ENCODE measurements around the gene TXNDC16. TPM values are rescaled to one million over a fixed set of nuclear protein-coding genes. Genes with fewer than 3 reads are reported as not detected.

Gene TXNDC16
- total RNA-seq, 3 donors from 2014 or later, result 1.5 to 2.7 (median 2.4) TPM

DNA sequence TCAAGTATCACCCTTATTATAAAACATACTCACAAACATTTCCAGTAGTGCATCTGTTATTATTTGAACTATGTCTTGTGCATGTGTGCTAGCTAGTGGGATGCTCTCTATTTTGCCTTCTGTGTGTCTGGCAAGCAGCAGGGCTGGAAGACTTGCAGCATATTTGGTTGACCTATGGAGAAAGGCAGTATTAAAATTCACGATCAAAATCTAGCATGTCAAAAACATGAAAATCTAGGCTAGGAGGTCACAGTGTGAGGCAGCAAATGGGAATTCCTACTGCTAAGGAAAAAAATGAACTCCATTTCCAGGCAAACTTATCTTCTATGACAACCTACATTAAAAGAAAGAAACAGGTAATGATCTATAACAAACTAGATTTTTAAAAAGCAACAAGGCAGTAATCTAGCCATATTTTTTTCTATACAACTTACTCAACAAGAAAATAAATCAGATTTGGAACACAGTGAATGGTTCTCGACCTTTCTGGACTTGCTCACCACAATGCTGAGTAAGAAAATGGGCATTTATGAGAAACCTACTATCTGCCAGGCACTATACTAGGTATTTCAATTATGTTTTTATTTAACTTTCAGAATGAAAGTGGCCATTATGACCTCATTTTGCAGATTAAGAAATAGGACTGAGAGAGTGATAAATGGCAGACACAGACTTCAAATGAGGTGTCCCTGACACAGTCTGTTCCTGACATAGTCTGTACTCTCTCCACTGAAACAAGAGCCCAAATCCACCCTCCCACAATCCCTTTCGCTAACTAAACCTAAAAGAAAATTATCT lies 96.8 kb downstream of the TXNDC16 start:
- peaks cover 7% of the 10 kb centered on the region for H3K4me1 Mint-ChIP-seq (ENCODE audit: low read depth)
- DNase-seq (no peak), ATAC-seq (no peak)
- no peak overlapping the region for H3K4me3 Mint-ChIP-seq
- peaks cover 32% of the 10 kb centered on the region for H3K36me3 Mint-ChIP-seq (ENCODE audit: insufficient read depth)
- no peaks in the 10 kb centered on the region for H3K27me3 Mint-ChIP-seq (ENCODE audit: low read depth)
- no peaks in the 10 kb centered on the region for H3K9me3 Mint-ChIP-seq

- H3K36me3 Mint-ChIP-seq (ENCODE audit: insufficient read depth), result peaks cover 44% of the 10 kb centered on the region
- H3K27me3 Mint-ChIP-seq (ENCODE audit: low read depth), result no peaks in the 10 kb centered on the region
- DNase-seq (no peak), ATAC-seq (no peak)
- no peak overlapping the region for H3K4me3 Mint-ChIP-seq
- H3K4me1 Mint-ChIP-seq (ENCODE audit: low read depth), result no peaks in the 10 kb centered on the region
- peaks cover 23% of the 10 kb centered on the region for H3K9me3 Mint-ChIP-seq
Observed at GRCh38 chr14:52447236-52447635, 105.1 kb downstream of the TXNDC16 start.

GRCh38 chr14:52446355-52446754 lies 106.0 kb downstream of the TXNDC16 start:
- peaks cover 23% of the 10 kb centered on the region for H3K9me3 Mint-ChIP-seq
- no peaks in the 10 kb centered on the region for H3K27me3 Mint-ChIP-seq (ENCODE audit: low read depth)
- no peak for ATAC-seq
- no peaks in the 10 kb centered on the region for H3K4me1 Mint-ChIP-seq (ENCODE audit: low read depth)
- peaks cover 40% of the 10 kb centered on the region for H3K36me3 Mint-ChIP-seq (ENCODE audit: insufficient read depth)
- H3K4me3 Mint-ChIP-seq, result no peak overlapping the region
- DNase-seq, result no peak

DNA sequence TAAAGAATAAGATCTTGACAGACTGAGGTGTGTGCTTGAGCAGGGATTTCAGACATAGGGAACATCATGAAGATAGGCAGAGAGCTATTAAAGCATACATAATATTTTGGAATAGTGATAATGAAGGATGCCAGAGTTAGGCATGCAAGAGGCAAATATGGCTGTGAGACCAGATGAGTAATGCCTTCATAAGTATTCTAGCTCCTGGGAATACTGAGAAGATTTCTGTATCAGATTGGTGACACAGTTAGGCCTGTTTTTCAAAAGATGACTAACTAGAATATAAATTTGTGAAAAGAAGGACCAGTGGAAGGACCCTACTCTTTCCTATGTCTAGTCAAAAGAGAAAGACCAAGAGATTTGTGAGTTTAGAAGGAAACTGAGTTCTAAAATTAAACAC lies 108.8 kb downstream of the TXNDC16 start:
- peaks cover 21% of the 10 kb centered on the region for H3K36me3 Mint-ChIP-seq (ENCODE audit: insufficient read depth)
- DNase-seq, result no peak
- no peaks in the 10 kb centered on the region for H3K27me3 Mint-ChIP-seq (ENCODE audit: low read depth)
- H3K9me3 Mint-ChIP-seq, result peaks cover 8% of the 10 kb centered on the region
- H3K4me1 Mint-ChIP-seq (ENCODE audit: low read depth), result no peaks in the 10 kb centered on the region
- no peak for ATAC-seq
- no peak overlapping the region for H3K4me3 Mint-ChIP-seq

DNA sequence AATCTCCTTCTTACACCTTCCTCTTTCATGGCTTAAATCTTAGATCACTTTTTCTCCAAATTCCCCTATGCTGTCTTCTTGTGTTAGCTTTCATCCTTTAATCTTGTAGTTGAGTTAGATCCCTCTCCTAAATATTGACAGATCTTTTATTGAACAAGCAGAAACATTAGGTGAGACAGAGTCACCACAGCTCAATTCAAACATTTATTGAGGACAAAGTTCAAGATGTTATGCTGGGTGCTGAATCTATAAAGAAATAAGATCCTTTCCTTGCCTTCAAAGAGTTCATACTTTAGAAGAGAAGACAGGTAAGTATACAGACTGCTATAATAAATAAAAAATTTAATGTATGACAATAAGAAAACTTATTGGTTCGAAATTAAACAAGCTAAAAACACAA lies 109.7 kb downstream of the TXNDC16 start:
- no peak overlapping the region for H3K4me3 Mint-ChIP-seq
- H3K4me1 Mint-ChIP-seq (ENCODE audit: low read depth), result no peaks in the 10 kb centered on the region
- DNase-seq (no peak), ATAC-seq (no peak)
- H3K9me3 Mint-ChIP-seq, result peaks cover 2% of the 10 kb centered on the region
- no peaks in the 10 kb centered on the region for H3K27me3 Mint-ChIP-seq (ENCODE audit: low read depth)
- peaks cover 20% of the 10 kb centered on the region for H3K36me3 Mint-ChIP-seq (ENCODE audit: insufficient read depth)

DNA sequence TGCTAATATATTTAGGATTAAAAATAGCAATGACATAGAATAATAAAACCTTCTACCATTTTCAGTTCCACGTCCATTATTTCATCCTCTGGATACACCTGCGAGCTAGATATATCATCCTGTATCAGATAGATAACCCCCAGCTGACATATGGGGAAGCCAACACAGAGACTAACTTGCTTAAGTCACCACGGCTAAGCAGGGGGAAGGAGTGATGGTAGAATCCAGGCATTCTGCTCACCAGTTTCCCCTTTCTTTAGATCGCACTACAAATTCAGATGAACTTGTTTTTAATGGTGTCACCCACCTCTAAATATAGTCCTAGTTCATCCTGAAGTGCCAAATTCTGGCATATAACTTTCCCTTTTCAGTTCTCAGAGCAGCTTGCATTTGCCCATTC lies 110.1 kb downstream of the TXNDC16 start:
- no peak for DNase-seq
- no peak for ATAC-seq
- Mint-ChIP-seq H3K27me3 (ENCODE audit: low read depth) (no peaks in the 10 kb centered on the region), H3K36me3 (ENCODE audit: insufficient read depth) (peaks cover 17% of the 10 kb centered on the region), H3K9me3 (no peaks in the 10 kb centered on the region), H3K4me1 (ENCODE audit: low read depth) (no peaks in the 10 kb centered on the region), H3K4me3 (no peak overlapping the region)

DNA sequence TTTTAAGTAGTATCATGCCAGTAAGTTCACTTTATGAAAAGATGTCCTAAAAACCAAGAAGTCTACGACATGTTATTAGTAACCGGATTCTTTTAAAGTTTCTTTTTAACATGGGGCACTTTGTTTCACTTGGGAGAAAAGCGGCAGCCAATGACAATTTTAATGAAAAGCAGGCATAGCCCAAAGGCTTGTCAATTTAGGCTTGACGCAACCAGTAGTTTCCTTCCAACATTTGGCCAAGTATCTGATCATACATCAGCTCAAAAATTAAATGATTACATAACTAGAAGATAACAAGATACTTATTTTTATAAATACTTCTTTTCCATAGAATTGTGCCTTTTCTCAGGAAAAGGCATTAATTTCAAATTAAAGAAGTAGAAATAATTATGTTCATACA lies 112.8 kb downstream of the TXNDC16 start:
- no peaks in the 10 kb centered on the region for H3K4me1 Mint-ChIP-seq (ENCODE audit: low read depth)
- H3K36me3 Mint-ChIP-seq (ENCODE audit: insufficient read depth), result peaks cover 17% of the 10 kb centered on the region
- no peaks in the 10 kb centered on the region for H3K9me3 Mint-ChIP-seq
- H3K27me3 Mint-ChIP-seq (ENCODE audit: low read depth), result no peaks in the 10 kb centered on the region
- no peak for ATAC-seq
- no peak for DNase-seq
- H3K4me3 Mint-ChIP-seq, result no peak overlapping the region

DNA sequence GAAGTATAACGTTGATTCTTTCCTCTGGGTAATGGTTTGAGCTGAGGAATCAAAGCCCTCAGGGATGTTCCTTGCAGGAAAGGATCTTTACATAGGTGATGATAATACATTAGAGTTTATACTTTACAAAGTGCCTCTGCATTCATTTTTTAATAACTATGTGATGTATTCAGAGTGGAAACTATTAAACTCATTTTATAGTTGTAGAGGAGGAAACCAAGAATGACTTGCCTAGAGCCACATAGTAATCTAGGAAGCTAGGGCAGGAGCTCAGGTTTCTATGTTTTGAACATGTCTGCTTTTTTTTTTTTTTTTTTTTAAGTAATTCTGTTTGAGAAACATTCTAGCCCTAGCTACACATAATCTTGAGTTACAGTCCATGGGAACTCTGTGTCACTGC lies 117.3 kb downstream of the TXNDC16 start:
- no peak for DNase-seq
- Mint-ChIP-seq H3K36me3 (ENCODE audit: insufficient read depth) (peaks cover 20% of the 10 kb centered on the region), H3K4me1 (ENCODE audit: low read depth) (no peaks in the 10 kb centered on the region), H3K4me3 (no peak overlapping the region), H3K27me3 (ENCODE audit: low read depth) (no peaks in the 10 kb centered on the region), H3K9me3 (no peaks in the 10 kb centered on the region)
- no peak for ATAC-seq

GRCh38 chr14:52430474-52430873 lies 121.8 kb downstream of the TXNDC16 start:
- Mint-ChIP-seq H3K36me3 (ENCODE audit: insufficient read depth) (peaks cover 16% of the 10 kb centered on the region), H3K27me3 (ENCODE audit: low read depth) (no peaks in the 10 kb centered on the region), H3K4me1 (ENCODE audit: low read depth) (peaks cover 8% of the 10 kb centered on the region), H3K9me3 (no peaks in the 10 kb centered on the region), H3K4me3 (no peak overlapping the region)
- DNase-seq (no peak), ATAC-seq (no peak)

GRCh38 chr14:52429451-52429850 lies 122.9 kb downstream of the TXNDC16 start:
- Mint-ChIP-seq H3K9me3 (no peaks in the 10 kb centered on the region), H3K36me3 (ENCODE audit: insufficient read depth) (peaks cover 16% of the 10 kb centered on the region), H3K27me3 (ENCODE audit: low read depth) (no peaks in the 10 kb centered on the region), H3K4me1 (ENCODE audit: low read depth) (peaks cover 8% of the 10 kb centered on the region), H3K4me3 (no peak overlapping the region)
- no peak for DNase-seq
- ATAC-seq, result no peak

GRCh38 chr14:52427460-52427859 lies 124.8 kb downstream of the TXNDC16 start:
- no peak for DNase-seq
- no peak for ATAC-seq
- no peaks in the 10 kb centered on the region for H3K27me3 Mint-ChIP-seq (ENCODE audit: low read depth)
- H3K4me3 Mint-ChIP-seq, result no peak overlapping the region
- peaks cover 11% of the 10 kb centered on the region for H3K4me1 Mint-ChIP-seq (ENCODE audit: low read depth)
- peaks cover 16% of the 10 kb centered on the region for H3K36me3 Mint-ChIP-seq (ENCODE audit: insufficient read depth)
- H3K9me3 Mint-ChIP-seq, result no peaks in the 10 kb centered on the region

DNA sequence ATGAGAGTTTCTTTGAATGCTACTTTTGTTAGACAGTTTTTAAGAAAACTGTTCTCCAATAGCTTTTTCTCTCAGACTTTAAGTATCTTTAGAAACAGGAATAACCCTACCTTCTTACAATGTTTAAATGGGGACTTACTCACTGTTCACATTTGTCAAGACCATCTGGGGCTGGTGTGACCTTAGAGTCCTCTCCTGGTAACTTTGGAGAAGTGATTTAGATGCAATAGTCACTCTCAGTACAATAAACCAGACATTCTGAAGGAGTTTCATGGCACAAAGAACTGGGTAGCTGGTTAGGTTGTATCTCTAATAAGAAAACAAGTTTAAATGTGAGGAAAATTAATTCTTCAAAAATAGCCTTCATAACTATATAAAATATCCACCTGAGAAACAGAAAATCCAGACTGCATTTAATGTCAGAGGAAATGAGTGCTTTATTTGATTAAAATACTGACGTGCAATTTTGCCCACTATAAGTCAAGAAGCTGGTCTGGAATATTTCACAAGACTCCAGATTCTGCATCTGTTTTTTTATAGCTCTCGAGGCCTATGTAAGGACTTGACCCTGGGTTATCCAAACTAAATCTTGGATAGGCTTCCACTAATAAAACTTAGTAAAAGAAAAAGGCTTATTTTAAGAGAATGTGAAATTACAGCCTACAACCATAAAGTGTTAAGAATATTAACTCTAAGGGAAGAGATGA lies 129.5 kb downstream of the TXNDC16 start:
- peaks cover 18% of the 10 kb centered on the region for H3K4me1 Mint-ChIP-seq (ENCODE audit: low read depth)
- peaks cover under 1% of the 10 kb centered on the region for H3K36me3 Mint-ChIP-seq (ENCODE audit: insufficient read depth)
- no peaks in the 10 kb centered on the region for H3K9me3 Mint-ChIP-seq
- ATAC-seq (no peak), DNase-seq (no peak)
- H3K27me3 Mint-ChIP-seq (ENCODE audit: low read depth), result no peaks in the 10 kb centered on the region
- no peak overlapping the region for H3K4me3 Mint-ChIP-seq

DNA sequence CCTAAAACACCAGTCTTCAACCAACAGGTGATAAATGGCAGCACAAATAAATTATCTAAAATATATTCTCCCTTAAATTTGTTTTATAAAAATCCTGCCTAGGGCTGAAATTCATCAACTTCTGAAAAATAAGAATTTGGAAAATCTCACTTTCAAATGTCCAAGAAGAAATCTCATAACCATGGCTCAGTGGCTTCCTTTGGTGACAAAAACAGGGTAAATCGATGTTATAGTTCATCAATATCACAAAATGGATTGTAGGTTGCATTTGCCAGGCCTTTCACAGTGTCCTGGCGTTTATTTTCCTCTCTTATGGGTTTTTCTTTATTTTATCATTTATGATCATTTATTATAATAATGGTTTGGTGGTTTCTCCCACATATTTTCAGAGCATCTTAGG lies 135.2 kb downstream of the TXNDC16 start:
- no peak for DNase-seq
- Mint-ChIP-seq H3K9me3 (no peaks in the 10 kb centered on the region), H3K27me3 (ENCODE audit: low read depth) (no peaks in the 10 kb centered on the region), H3K4me1 (ENCODE audit: low read depth) (peaks cover 38% of the 10 kb centered on the region), H3K4me3 (no peak overlapping the region), H3K36me3 (ENCODE audit: insufficient read depth) (no peaks in the 10 kb centered on the region)
- no peak for ATAC-seq

DNA sequence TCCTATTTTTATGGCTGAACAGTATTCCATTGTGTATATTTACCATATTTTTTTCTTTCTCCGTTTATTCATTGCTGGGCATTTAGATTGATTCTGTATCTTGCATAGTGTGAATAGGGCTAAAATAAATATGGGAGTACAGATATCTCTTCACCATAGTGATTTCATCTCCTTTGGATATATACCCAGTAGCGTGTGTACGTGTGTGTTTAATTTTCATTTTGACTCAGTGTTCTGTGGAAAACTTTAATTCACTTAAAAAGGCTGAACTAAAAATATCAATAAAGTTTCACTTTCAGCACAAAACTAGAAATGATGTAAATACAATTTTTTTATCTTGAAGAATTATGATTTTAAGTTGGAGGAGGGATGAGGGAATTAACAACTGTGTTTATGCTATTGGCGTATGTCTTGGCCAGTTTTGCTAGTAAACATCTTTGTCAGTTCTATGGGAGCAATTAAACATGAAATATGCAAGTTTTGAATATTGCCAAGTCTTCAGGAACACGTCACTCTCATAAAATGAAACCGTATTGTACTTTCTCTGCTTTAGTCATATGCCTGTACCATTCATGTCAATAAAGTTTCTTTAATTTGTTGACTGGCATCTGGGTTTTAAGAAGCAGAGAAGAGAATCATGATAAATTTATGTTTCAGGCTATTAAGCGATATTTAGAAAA lies 138.4 kb downstream of the TXNDC16 start:
- no peak for DNase-seq
- no peaks in the 10 kb centered on the region for H3K36me3 Mint-ChIP-seq (ENCODE audit: insufficient read depth)
- no peaks in the 10 kb centered on the region for H3K27me3 Mint-ChIP-seq (ENCODE audit: low read depth)
- H3K4me3 Mint-ChIP-seq, result peak overlapping the region; percentile 55
- no peaks in the 10 kb centered on the region for H3K9me3 Mint-ChIP-seq
- peak; percentile 87 to 93 for ATAC-seq
- H3K4me1 Mint-ChIP-seq (ENCODE audit: low read depth), result peaks cover 31% of the 10 kb centered on the region

DNA sequence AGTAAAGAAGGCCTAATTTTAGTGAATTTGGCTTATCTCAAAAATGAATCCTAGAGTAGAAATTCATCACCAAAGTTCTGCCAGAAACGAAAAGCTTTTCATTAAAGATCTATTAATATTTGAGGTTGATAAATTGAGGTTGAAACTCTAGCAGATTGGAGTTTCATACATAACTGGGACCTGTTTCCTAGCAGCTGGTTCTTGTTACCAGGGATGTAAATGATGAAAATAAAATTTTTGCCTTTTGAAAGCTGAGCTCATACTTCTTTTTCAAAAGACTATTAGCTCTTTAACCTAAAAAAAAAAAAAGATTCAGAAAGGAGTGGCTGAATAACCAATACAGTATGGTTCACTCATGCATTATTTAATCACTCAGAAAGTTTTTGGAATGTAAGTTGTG lies 139.9 kb downstream of the TXNDC16 start:
- Mint-ChIP-seq H3K4me3 (no peak overlapping the region), H3K27me3 (ENCODE audit: low read depth) (no peaks in the 10 kb centered on the region), H3K9me3 (no peaks in the 10 kb centered on the region), H3K36me3 (ENCODE audit: insufficient read depth) (no peaks in the 10 kb centered on the region), H3K4me1 (ENCODE audit: low read depth) (peaks cover 25% of the 10 kb centered on the region)
- ATAC-seq (no peak), DNase-seq (no peak)

All from activated T-cell treated with anti-CD3 and anti-CD28 coated beads, Interleukin-2, amount 50 U/mL, for 4 hours (primary cell).